Stimulated activated CD8-positive, alpha-beta memory T cell treated with anti-CD3 and anti-CD28 coated beads, Interleukin-15, amount 100 ng/mL, for 48 hours (primary cell): ENCODE results near the gene LYST.
"Not testable (repeated sequence)": the region's sequence is repeated elsewhere in the genome, so short reads cannot be mapped to it uniquely, and the experiment has no call there.

Experiments used
- DNase-seq, 2 donors: peaks; one replicate each; pipeline ENCODE4 v3.0.0-alpha.2; 2020; ENCODE audit warnings: low read depth in 2 of 2

Gene LYST

DNA sequence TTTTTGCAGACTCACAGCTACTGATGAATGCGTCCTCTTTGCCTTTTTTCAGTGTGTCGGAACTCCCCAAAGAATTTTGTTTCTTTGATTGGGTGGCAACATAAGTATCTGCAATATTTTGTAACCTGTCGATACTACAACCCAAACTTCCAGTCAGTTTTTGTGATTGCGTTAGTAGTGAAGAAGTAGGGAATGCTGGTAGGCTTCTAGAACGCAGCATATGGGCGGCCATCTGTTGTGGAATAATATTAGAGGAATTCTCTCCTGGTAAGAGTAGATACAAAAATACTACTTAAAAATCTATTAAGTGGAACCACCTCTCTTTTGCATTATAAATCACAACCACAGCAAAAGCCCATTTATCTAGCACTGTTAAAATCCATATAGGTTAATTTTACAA lies 107.4 kb downstream of the LYST start:
- DNase-seq = no peak

- DNase-seq = no peak
Measured at GRCh38 chr1:235758931-235759330, 107.8 kb downstream of the LYST start.

DNA sequence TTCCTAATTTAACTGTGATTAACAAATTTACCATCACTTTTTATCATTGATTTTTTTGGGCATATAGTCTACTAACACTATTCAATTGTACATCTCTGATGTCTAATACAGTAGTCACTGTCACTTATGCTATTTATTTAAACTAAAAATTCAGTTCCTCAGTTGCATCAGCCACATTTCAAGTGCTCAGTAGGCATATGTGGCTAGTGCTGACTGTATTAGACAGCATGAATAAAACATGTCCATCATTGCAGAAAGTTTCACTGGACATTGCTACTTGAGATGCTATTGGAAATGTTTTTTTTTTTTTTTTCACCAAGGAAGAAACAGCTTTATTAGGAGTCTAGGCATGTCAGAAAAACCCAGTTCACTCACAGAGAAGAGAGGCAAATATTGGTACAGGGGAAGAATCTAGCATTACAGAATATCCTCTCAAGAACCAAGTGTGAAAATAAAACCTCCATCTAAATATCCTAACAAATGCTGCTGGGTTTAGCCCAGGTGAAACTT lies 109.1 kb downstream of the LYST start:
- no peak for DNase-seq

GRCh38 chr1:235754186-235754585 lies 112.5 kb downstream of the LYST start:
- DNase-seq = not testable (repeated sequence)

- DNase-seq = no peak
Measured at GRCh38 chr1:235749755-235750300, 116.9 kb downstream of the LYST start.

GRCh38 chr1:235748747-235749146 lies 118.0 kb downstream of the LYST start:
- no peak for DNase-seq

- no peak for DNase-seq
Measured at GRCh38 chr1:235746245-235746644, 120.5 kb downstream of the LYST start.

- no peak for DNase-seq
Measured at GRCh38 chr1:235745503-235746136, 121.1 kb downstream of the LYST start.

DNA sequence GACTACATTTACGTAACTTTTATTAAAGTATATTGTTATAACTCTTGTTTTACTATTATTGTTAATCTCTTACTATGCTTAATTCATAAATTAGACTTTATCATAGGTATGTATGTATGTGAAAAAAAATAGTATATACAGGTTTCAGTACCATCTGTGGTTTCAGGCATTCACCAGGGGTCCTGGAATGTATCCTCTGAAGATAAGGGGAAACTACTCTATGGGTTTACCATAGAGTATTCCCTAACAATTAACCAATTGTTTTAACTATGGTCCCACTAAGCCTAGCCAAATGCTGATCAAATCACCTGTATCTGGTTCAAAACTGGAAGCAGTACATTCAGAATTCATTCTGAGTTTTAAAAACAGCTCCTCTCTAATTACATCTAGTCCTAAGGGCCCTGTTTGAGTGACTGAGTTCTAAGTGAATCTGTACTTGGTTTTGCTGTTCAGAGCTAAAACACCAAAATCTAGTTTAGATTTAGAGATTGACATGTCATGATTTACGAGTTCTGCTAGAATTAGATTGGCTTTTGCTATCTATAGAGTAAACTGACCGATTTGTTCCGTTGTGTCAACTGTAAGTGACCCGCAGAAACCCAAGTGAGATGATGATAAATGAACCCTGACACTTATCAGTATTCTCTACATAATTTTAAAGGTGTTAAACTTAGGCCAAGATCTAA lies 123.6 kb downstream of the LYST start:
- DNase-seq = no peak

DNA sequence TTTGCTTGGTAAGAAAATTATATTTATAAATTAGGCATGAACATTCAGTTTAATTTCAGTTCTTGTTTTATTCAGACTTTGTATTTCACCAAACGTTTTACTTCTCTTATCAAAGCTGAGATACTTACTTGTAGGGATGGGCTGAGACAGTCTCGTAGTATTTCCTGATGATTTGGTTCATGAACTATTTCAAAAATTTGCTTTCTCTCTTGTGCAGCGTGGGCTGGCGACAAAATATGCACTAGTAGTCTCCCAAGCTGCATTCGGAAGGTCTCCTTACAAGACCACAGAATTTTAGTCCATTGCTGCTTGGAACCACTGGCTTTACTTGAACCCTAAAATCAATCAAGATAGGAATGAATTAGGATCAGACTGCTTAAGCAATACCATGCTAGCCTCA lies 125.4 kb downstream of the LYST start:
- no peak for DNase-seq

DNA sequence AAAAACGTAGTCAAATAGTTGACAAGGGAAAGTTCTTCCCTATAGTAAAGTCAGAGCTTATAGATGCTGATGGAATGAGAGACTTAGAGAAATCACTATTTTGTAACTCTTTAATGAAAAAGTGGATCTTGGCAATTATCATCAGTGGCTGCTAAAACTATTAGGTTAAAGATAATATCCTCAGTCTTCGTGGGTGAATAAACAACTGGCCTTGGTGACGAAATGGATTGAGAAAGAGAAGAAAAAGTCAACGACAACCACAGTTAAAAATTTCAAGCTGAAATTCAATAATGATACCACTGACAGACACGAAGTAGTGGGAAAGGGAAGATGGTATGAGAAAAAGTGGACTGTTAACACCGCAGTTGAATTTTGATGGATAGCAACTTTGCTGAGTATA lies 127.1 kb downstream of the LYST start:
- DNase-seq = no peak

DNA sequence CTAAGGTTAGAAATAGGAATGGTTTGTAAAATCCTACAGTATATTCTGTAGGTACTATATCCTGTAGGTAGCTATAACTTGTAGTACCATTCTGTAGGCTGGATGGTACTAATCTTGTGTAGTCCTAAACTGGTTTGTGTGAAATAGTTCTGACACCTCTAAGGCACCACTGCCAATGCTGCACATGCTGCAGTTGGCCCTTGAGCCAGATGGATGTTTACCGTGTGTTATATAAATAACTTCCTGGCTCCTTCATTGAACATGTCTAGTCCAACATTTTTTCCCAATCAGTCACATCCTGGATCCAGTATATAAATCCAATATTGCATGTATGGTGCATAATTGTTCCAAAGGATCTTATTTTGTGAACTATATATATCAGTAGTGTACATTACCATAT lies 127.6 kb downstream of the LYST start:
- DNase-seq = no peak

- no peak for DNase-seq
Measured at GRCh38 chr1:235737751-235738150, 129.0 kb downstream of the LYST start.

- DNase-seq = no peak
Measured at GRCh38 chr1:235736263-235736662, 130.4 kb downstream of the LYST start.

DNA sequence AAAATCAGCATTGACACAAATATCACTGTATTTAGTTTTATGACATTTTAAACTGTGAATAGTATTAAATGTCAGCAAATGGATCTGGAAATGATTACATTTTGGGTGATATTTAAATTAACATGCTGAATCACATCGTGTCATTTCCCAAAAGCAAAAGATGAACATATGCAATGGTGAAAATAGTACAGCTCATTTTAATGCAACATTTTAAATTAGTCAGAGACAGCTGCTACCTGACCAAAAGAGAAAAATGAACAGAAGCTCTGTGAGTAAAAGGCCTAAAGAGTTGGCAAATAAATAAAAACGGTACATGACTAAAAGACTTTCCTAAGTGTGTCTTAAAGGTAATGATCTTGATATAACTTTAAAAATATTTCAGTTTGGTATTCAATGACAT lies 131.1 kb downstream of the LYST start:
- no peak for DNase-seq

GRCh38 chr1:235734335-235734734 lies 132.4 kb downstream of the LYST start:
- no peak for DNase-seq

- no peak for DNase-seq
Measured at GRCh38 chr1:235730007-235730406, 136.7 kb downstream of the LYST start.

GRCh38 chr1:235726557-235726956 lies 140.1 kb downstream of the LYST start:
- no peak for DNase-seq

DNA sequence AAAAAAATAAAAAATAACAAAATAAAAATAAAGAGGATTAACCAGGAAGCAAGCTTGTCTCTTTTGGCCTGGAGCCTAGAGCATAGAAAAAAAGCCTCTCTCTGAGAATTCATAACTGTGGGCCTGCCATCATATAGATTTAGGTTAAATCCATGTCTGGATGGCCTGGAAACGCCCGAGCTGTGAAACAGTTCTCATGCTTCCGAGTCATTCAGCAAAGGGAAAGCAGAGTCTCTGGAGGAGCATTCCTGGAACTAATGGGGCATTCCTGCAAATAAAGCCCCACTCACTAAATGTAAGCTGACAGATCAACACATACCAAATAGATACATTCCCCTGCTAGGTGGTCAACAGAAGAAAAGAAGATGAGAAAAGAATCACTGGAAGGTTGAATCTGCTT lies 141.3 kb downstream of the LYST start:
- no peak for DNase-seq

GRCh38 chr1:235724730-235725129 lies 142.0 kb downstream of the LYST start:
- DNase-seq = no peak

GRCh38 chr1:235722858-235723257 lies 143.8 kb downstream of the LYST start:
- DNase-seq = no peak

GRCh38 chr1:235721982-235722381 lies 144.7 kb downstream of the LYST start:
- no peak for DNase-seq

DNA sequence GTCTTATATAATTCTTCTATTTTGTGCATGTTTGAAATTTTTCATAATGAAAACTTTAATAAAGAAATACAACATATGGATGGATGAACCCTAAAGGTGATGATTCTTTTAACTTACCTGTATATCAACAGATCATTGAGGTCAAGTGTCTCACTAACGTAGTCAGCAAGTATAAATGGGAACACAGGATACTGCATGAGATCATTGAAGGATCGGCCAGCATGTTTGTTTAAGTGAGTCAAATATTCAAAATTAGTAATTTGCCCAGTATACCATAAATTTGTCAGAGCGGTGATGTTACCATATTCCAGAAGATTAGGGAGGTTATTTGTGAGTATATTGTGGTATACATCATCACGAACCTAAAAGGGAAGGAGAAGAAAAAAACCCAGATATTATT lies 146.2 kb downstream of the LYST start:
- no peak for DNase-seq
